Measurements from ENCODE around the gene GMCL2. TPM values are rescaled to one million over a fixed set of nuclear protein-coding genes. Genes with fewer than 3 reads are reported as not detected.

The GMCL2 gene
- polyA plus RNA-seq, 1 of the 3 experiments (the other 2 are of a cell fraction): not detected

- CTCF ChIA-PET: interaction anchor here (0.7 to 1.9 kb wide), 4 partner anchors 8 to 375 kb away, joined by 3 to 6 read pairs (median 4); partner anchors contain the start of gene COL23A1
- Histone ChIP-seq H3K9me2 (no peaks in the 10 kb centered on the region), H3F3A (replicated peaks; ENCODE audit: insufficient read depth) (peaks cover 17% of the 10 kb centered on the region), H3K27ac (ENCODE audit: low read depth in 2 of 2, low read length in 1 of 2) (no peak overlapping the region), H2AFZ (ENCODE audit: low read depth) (no peak overlapping the region), H4K20me1 (ENCODE audit: insufficient read depth) (peaks cover 33% of the 10 kb centered on the region), H3K9me3 (no peaks in the 10 kb centered on the region), H3K36me3 (replicated peaks in 1 of 2; ENCODE audit: control insufficient read depth in 1 of 2, insufficient read depth in 2 of 2, low read length in 1 of 2) (peaks cover 32 to 60% of the 10 kb centered on the region in 2 experiments), H3K4me3 (ENCODE audit: low read depth in 2 of 2, low read length in 1 of 2) (no peak overlapping the region), H3K27me3 (ENCODE audit: insufficient read depth) (no peaks in the 10 kb centered on the region), H3K4me1 (ENCODE audit: control insufficient read depth in 1 of 2, insufficient read depth in 2 of 2, low read depth in 1 of 2, low read length in 1 of 2) (peaks cover 0 to 12% of the 10 kb centered on the region in 2 experiments; a peak in 1 of 4 replicates), H3K4me2 (no peak overlapping the region), H3K79me2 (ENCODE audit: insufficient read depth) (peaks cover 26% of the 10 kb centered on the region), H3K9ac (no peak overlapping the region)
- no peak for TF ChIP-seq RCOR1 (IDR thresholded peaks at IDR 0.05; ENCODE audit: low read length)
- TF ChIP-seq RXRA (IDR thresholded peaks at IDR 0.05; ENCODE audit: borderline replicate concordance, low read depth): no peak
- no peak for TF ChIP-seq FOSL2 (IDR thresholded peaks at IDR 0.05; ENCODE audit: borderline replicate concordance, low read depth)
- WGBS (ENCODE audit: low lambda C conversion rate): 98% methylated on average over 10 of the region's 13 CpGs
- no peak for DNase-seq
- POLR2A ChIA-PET: interaction anchor here (1.1 kb wide), 1 partner anchor 11 kb away, joined by 4 read pairs; the partner anchor contains the start of gene HNRNPAB
These were observed 28.3 kb upstream of the GMCL2 start for GRCh38 chr5:178215280-178216002.

- H4K20me1 ChIP-seq (ENCODE audit: insufficient read depth): peaks cover 45% of the 10 kb centered on the region
- no peak overlapping the region for H2AFZ ChIP-seq (ENCODE audit: low read depth)
- H3K27ac ChIP-seq (ENCODE audit: low read depth in 2 of 2, low read length in 1 of 2): no peak overlapping the region; a peak in 1 of 4 replicates
- no peaks in the 10 kb centered on the region for H3K9me2 ChIP-seq
- H3K79me2 ChIP-seq (ENCODE audit: insufficient read depth): peaks cover 37% of the 10 kb centered on the region
- TF ChIP-seq FOXJ3 (CRISPR knock-in tag; IDR thresholded peaks at IDR 0.05) (no peak), EP300 (IDR thresholded peaks at IDR 0.05; ENCODE audit: borderline replicate concordance in 1 of 2, low read depth in 1 of 2, low read length in 1 of 2) (no peak), GABPA (IDR thresholded peaks at IDR 0.05; ENCODE audit: low read depth) (no peak), RFX5 (IDR thresholded peaks at IDR 0.05; ENCODE audit: low read length) (no peak), GATA2 (CRISPR knock-in tag; IDR thresholded peaks at IDR 0.05) (no peak), FOSL2 (IDR thresholded peaks at IDR 0.05; ENCODE audit: borderline replicate concordance, low read depth) (no peak)
- no peak overlapping the region for H3K4me2 ChIP-seq
- H3K9me3 ChIP-seq: no peaks in the 10 kb centered on the region
- H3K4me3 ChIP-seq (ENCODE audit: low read depth in 2 of 2, low read length in 1 of 2): no peak overlapping the region
- 94% methylated on average over 6 of the region's 6 CpGs for WGBS (ENCODE audit: low lambda C conversion rate)
- ChIA-PET POLR2A (interaction anchor here (1.0 to 1.1 kb wide), 2 partner anchors 10 to 11 kb away, joined by 3 to 4 read pairs; partner anchors contain the start of gene HNRNPAB), CTCF (interaction anchor here (0.7 to 1.5 kb wide), 3 partner anchors 12 to 138 kb away, joined by 3 to 4 read pairs (median 3); no protein-coding TSS in a partner anchor)
- peaks cover 0 to 12% of the 10 kb centered on the region in 2 experiments; a peak in 1 of 4 replicates for H3K4me1 ChIP-seq (ENCODE audit: control insufficient read depth in 1 of 2, insufficient read depth in 2 of 2, low read depth in 1 of 2, low read length in 1 of 2)
- H3K36me3 ChIP-seq (replicated peaks in 1 of 2; ENCODE audit: control insufficient read depth in 1 of 2, insufficient read depth in 2 of 2, low read length in 1 of 2): peaks cover 38 to 71% of the 10 kb centered on the region in 2 experiments
- H3F3A ChIP-seq (replicated peaks; ENCODE audit: insufficient read depth): peaks cover 16% of the 10 kb centered on the region
- no peak overlapping the region for H3K9ac ChIP-seq
- no peak for DNase-seq
- H3K27me3 ChIP-seq (ENCODE audit: insufficient read depth): no peaks in the 10 kb centered on the region
These were observed 27.1 kb upstream of the GMCL2 start for GRCh38 chr5:178214160-178214803.

GRCh38 chr5:178213748-178214151, 26.6 kb upstream of the GMCL2 start:
- no peak overlapping the region for H3K4me2 ChIP-seq
- peaks cover 0 to 14% of the 10 kb centered on the region in 2 experiments; a peak in 1 of 4 replicates for H3K4me1 ChIP-seq (ENCODE audit: control insufficient read depth in 1 of 2, insufficient read depth in 2 of 2, low read depth in 1 of 2, low read length in 1 of 2)
- peaks cover 43% of the 10 kb centered on the region for H3K79me2 ChIP-seq (ENCODE audit: insufficient read depth)
- H3K27me3 ChIP-seq (ENCODE audit: insufficient read depth): no peaks in the 10 kb centered on the region
- no peaks in the 10 kb centered on the region for H3K9me3 ChIP-seq
- H3K27ac ChIP-seq (ENCODE audit: low read depth in 2 of 2, low read length in 1 of 2): no peak overlapping the region; a peak in 1 of 4 replicates
- no peak for TF ChIP-seq CHD2 (IDR thresholded peaks at IDR 0.05; ENCODE audit: low read length, partially characterized antibody)
- 0 out of 2 replicates have a peak, but pooled peaks have one; percentile 9 for TF ChIP-seq PBX3 (IDR thresholded peaks at IDR 0.05)
- no peak overlapping the region for H2AFZ ChIP-seq (ENCODE audit: low read depth)
- WGBS (ENCODE audit: low lambda C conversion rate): 85% methylated on average over 8 of the region's 8 CpGs
- peaks cover 39 to 77% of the 10 kb centered on the region in 2 experiments for H3K36me3 ChIP-seq (replicated peaks in 1 of 2; ENCODE audit: control insufficient read depth in 1 of 2, insufficient read depth in 2 of 2, low read length in 1 of 2)
- H3F3A ChIP-seq (replicated peaks; ENCODE audit: insufficient read depth): peaks cover 13% of the 10 kb centered on the region
- ChIA-PET CTCF (interaction anchor here (1.3 to 1.5 kb wide), 2 partner anchors 13 to 21 kb away, joined by 3 to 4 read pairs; no protein-coding TSS in a partner anchor), POLR2A (interaction anchor here (1.0 to 2.1 kb wide), 4 partner anchors 9 to 17 kb away, joined by 3 to 9 read pairs (median 4); partner anchors contain the start of gene HNRNPAB)
- no peaks in the 10 kb centered on the region for H3K9me2 ChIP-seq
- no peak overlapping the region for H3K4me3 ChIP-seq (ENCODE audit: low read depth in 2 of 2, low read length in 1 of 2)
- DNase-seq: no peak
- peaks cover 50% of the 10 kb centered on the region for H4K20me1 ChIP-seq (ENCODE audit: insufficient read depth)
- no peak overlapping the region for H3K9ac ChIP-seq
